HL-60 (cell line): ENCODE measurements around the gene ZER1.

Experiments used
- POLR2AphosphoS5 ChIP-seq: IDR thresholded peaks from 2 replicates; pipeline ENCODE4 v1.6.1; 2012; ENCODE audit warnings: low read depth
- TF ChIP-seq, protein P1 (sequence below): IDR thresholded peaks from 2 replicates; pipeline ENCODE4 v1.6.1; 2012; ENCODE audit warnings: low read depth; ENCODE audit not compliant: insufficient replicate concordance
- TF ChIP-seq, protein P2 (sequence below): IDR thresholded peaks from one replicate; pipeline ENCODE4 v1.5.1; 2011; ENCODE audit warnings: low read length, control low read depth, inconsistent platforms; ENCODE audit not compliant: insufficient read depth

DNA sequence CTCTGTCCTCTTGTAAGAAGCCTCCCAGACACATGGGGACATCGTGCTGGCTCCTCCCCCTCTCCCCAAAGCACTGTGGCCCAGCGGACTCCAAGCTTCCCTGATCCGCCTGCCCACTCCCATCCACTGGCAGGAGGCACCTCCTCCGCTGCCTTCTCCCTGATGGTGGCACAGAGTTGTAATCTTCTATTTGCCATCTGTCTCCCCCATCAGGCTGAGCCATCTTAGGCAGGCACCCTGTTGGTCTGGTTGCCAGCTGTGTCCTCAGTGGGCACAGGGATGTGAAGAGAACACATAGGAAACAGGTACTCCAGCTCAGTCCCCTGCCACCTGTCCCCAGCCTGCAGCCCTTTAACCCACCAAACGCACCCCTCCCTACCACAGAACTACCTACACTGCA, 42.4 kb downstream of the ZER1 start:
- TF ChIP-seq, protein P1, sequence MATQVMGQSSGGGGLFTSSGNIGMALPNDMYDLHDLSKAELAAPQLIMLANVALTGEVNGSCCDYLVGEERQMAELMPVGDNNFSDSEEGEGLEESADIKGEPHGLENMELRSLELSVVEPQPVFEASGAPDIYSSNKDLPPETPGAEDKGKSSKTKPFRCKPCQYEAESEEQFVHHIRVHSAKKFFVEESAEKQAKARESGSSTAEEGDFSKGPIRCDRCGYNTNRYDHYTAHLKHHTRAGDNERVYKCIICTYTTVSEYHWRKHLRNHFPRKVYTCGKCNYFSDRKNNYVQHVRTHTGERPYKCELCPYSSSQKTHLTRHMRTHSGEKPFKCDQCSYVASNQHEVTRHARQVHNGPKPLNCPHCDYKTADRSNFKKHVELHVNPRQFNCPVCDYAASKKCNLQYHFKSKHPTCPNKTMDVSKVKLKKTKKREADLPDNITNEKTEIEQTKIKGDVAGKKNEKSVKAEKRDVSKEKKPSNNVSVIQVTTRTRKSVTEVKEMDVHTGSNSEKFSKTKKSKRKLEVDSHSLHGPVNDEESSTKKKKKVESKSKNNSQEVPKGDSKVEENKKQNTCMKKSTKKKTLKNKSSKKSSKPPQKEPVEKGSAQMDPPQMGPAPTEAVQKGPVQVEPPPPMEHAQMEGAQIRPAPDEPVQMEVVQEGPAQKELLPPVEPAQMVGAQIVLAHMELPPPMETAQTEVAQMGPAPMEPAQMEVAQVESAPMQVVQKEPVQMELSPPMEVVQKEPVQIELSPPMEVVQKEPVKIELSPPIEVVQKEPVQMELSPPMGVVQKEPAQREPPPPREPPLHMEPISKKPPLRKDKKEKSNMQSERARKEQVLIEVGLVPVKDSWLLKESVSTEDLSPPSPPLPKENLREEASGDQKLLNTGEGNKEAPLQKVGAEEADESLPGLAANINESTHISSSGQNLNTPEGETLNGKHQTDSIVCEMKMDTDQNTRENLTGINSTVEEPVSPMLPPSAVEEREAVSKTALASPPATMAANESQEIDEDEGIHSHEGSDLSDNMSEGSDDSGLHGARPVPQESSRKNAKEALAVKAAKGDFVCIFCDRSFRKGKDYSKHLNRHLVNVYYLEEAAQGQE: no peak
- TF ChIP-seq, protein P2, sequence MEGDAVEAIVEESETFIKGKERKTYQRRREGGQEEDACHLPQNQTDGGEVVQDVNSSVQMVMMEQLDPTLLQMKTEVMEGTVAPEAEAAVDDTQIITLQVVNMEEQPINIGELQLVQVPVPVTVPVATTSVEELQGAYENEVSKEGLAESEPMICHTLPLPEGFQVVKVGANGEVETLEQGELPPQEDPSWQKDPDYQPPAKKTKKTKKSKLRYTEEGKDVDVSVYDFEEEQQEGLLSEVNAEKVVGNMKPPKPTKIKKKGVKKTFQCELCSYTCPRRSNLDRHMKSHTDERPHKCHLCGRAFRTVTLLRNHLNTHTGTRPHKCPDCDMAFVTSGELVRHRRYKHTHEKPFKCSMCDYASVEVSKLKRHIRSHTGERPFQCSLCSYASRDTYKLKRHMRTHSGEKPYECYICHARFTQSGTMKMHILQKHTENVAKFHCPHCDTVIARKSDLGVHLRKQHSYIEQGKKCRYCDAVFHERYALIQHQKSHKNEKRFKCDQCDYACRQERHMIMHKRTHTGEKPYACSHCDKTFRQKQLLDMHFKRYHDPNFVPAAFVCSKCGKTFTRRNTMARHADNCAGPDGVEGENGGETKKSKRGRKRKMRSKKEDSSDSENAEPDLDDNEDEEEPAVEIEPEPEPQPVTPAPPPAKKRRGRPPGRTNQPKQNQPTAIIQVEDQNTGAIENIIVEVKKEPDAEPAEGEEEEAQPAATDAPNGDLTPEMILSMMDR: no peak
- TF ChIP-seq POLR2AphosphoS5: no peak
